Neural progenitor cell (in vitro differentiated cells): Measurements from ENCODE around the gene ADGRV1. TPM values are rescaled to one million over a fixed set of nuclear protein-coding genes. Genes with fewer than 3 reads are reported as not detected.

Experiments
- DNase-seq: peaks from one replicate; pipeline ENCODE4 v3.0.0-alpha.2; 2016; ENCODE audit warnings: low spot score
- H2AFZ ChIP-seq: fragments of 200-600 bp; sonication (generic); replicated peaks from 2 replicates; pipeline ENCODE4 v1.6.1; 2016; ENCODE audit warnings: antibody characterized with exemption
- H3F3A ChIP-seq: fragments of 200-600 bp; sonication (generic); 2 replicates; pipeline ENCODE4 v1.6.1; 2016; ENCODE audit warnings: antibody characterized with exemption, low read depth
- H3K27ac ChIP-seq: fragments of 200-600 bp; sonication (generic); 2 replicates; pipeline ENCODE4 v1.5.1; 2016; ENCODE audit warnings: mild to moderate bottlenecking
- H3K27me3 ChIP-seq: fragments of 200-600 bp; sonication (generic); 2 replicates; pipeline ENCODE4 v1.6.1; 2016; ENCODE audit warnings: mild to moderate bottlenecking, moderate library complexity
- H3K36me3 ChIP-seq: fragments of 200-600 bp; sonication (generic); 2 replicates; pipeline ENCODE4 v1.5.1; 2016
- H3K4me1 ChIP-seq: fragments of 200-600 bp; sonication (generic); 2 replicates; pipeline ENCODE4 v1.6.1; 2016; ENCODE audit warnings: mixed run types
- H3K4me2 ChIP-seq: fragments of 200-600 bp; sonication (generic); 2 replicates; pipeline ENCODE4 v1.6.1; 2016
- H3K4me3 ChIP-seq: fragments of 200-600 bp; sonication (generic); 2 replicates; pipeline ENCODE4 v1.5.1; 2016
- H3K79me2 ChIP-seq: fragments of 200-600 bp; sonication (generic); 2 replicates; pipeline ENCODE4 v1.6.1; 2016; ENCODE audit warnings: low read depth
- H3K9ac ChIP-seq: fragments of 200-600 bp; sonication (generic); 2 replicates; pipeline ENCODE4 v1.6.1; 2016
- H3K9me3 ChIP-seq: fragments of 200-600 bp; sonication (generic); 2 replicates; pipeline ENCODE4 v1.5.1; 2016; ENCODE audit warnings: low read depth
- H4K20me1 ChIP-seq: fragments of 200-600 bp; sonication (generic); 2 replicates; pipeline ENCODE4 v1.6.1; 2016; ENCODE audit warnings: low read depth
- H3K27ac Mint-ChIP-seq: 3 replicates; pipeline ENCODE4 v1.8.0; 2021; ENCODE audit warnings: mixed read lengths
- H3K27me3 Mint-ChIP-seq: 2 replicates; pipeline ENCODE4 v1.8.0; 2022; ENCODE audit warnings: low read depth, mild to moderate bottlenecking, inconsistent platforms, moderate library complexity, mixed read lengths; ENCODE audit not compliant: insufficient read depth
- H3K36me3 Mint-ChIP-seq: 3 replicates; pipeline ENCODE4 v1.8.0; 2021; ENCODE audit warnings: mixed read lengths
- H3K4me1 Mint-ChIP-seq: 3 replicates; pipeline ENCODE4 v1.8.0; 2021; ENCODE audit warnings: mixed read lengths
- H3K4me3 Mint-ChIP-seq: 3 replicates; pipeline ENCODE4 v1.8.0; 2021; ENCODE audit warnings: mild to moderate bottlenecking, moderate library complexity, mixed read lengths
- H3K9me3 Mint-ChIP-seq: 3 replicates; pipeline ENCODE4 v1.8.0; 2020; ENCODE audit warnings: mixed read lengths
- EZH2 ChIP-seq: fragments of 200-600 bp; sonication (generic); IDR thresholded peaks from 2 replicates; pipeline ENCODE4 v1.6.1; 2017; ENCODE audit warnings: antibody characterized with exemption, mild to moderate bottlenecking, moderate library complexity
- EZH2phosphoT487 ChIP-seq: fragments of 200-600 bp; sonication (generic); IDR thresholded peaks from 2 replicates; pipeline ENCODE4 v1.6.1; 2017; ENCODE audit warnings: antibody characterized with exemption
- total RNA-seq: library from RNA; depleted of rRNA; stranded (reverse); fragments of >200 nt; gene quantifications from 2 replicates; pipeline ENCODE4 v1.2.3, GENCODE V29; 2015; ENCODE audit warnings: low replicate concordance
- TF ChIP-seq, protein P1 (sequence below): fragments of 200-600 bp; sonication (generic); IDR thresholded peaks from 2 replicates; pipeline ENCODE4 v1.5.1; 2017; ENCODE audit warnings: antibody characterized with exemption, mild to moderate bottlenecking

ADGRV1 gene
- total RNA-seq, 1 donor from 2014 or later: 151 TPM

DNA sequence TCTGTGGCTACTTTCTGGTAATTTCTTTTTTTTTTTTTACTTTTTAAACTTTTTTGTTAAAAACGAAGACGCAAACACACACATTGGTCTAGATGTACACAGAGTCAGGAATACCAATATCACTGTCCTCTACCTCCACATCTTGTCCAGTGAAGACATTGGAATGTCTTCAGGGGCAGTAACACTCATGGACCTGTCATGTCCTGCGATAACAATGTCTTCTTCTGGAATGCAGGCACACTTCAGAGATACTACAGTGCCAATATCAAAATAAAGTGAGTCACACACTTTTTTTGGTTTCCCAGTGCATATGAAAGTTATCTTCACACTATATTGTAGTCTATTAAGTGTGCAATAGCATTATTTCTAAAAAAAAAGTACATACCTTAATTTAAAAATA is 648.7 kb downstream of the ADGRV1 start:
- no peak overlapping the region for H3K4me3 Mint-ChIP-seq

DNA sequence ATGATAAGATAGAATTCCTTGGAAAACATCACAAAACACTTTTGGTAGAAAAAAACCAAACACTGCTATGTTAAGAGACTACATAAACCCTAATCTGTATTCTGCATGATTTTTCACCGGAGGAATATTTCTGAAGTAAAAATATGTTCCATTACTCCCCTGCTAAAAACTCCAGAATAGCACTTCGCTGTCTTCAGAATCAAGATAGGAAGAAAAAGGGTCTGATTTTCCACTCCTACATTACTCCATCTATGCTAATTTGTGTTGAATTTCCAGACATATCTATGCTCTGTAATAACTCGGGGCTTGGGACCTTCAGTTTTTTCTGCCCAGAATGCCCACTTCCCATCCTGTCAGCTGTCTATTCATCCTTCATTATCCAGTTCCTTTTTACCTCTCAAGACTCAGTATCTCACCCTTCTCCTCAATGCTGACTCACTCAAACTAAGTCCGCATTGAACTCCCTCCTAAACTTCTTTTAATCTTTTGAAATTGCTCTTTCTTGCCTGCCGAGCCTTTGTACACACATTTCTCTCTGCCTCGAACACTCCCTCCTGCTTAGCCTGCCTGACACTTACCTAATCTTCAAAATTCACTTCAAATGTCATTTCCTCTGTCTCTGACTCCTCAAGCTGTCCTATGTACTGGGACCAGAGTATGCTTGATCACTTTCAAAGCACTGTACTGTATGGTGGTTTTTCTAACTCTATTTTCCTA is 653.6 kb downstream of the ADGRV1 start:
- H3K4me2 ChIP-seq: peak overlapping the region; percentile 36
- no peaks in the 10 kb centered on the region for H4K20me1 ChIP-seq
- no peaks in the 10 kb centered on the region for H3K79me2 ChIP-seq
- no peaks in the 10 kb centered on the region for H3K9me3 ChIP-seq
- peaks cover 10% of the 10 kb centered on the region for H3F3A ChIP-seq
- Mint-ChIP-seq H3K36me3 (peaks cover 4% of the 10 kb centered on the region), H3K9me3 (peaks cover 2% of the 10 kb centered on the region), H3K27me3 (no peaks in the 10 kb centered on the region), H3K27ac (no peak overlapping the region), H3K4me1 (peaks cover 6% of the 10 kb centered on the region), H3K4me3 (no peak overlapping the region)
- H3K4me1 ChIP-seq: peaks cover 20% of the 10 kb centered on the region
- no peaks in the 10 kb centered on the region for H3K27me3 ChIP-seq
- H2AFZ ChIP-seq: no peak overlapping the region
- no peaks in the 10 kb centered on the region for H3K36me3 ChIP-seq
- TF ChIP-seq EZH2phosphoT487: no peak
- no peak for TF ChIP-seq EZH2
- TF ChIP-seq, protein P1, sequence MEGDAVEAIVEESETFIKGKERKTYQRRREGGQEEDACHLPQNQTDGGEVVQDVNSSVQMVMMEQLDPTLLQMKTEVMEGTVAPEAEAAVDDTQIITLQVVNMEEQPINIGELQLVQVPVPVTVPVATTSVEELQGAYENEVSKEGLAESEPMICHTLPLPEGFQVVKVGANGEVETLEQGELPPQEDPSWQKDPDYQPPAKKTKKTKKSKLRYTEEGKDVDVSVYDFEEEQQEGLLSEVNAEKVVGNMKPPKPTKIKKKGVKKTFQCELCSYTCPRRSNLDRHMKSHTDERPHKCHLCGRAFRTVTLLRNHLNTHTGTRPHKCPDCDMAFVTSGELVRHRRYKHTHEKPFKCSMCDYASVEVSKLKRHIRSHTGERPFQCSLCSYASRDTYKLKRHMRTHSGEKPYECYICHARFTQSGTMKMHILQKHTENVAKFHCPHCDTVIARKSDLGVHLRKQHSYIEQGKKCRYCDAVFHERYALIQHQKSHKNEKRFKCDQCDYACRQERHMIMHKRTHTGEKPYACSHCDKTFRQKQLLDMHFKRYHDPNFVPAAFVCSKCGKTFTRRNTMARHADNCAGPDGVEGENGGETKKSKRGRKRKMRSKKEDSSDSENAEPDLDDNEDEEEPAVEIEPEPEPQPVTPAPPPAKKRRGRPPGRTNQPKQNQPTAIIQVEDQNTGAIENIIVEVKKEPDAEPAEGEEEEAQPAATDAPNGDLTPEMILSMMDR: no peak
- H3K27ac ChIP-seq: no peak overlapping the region
- no peak overlapping the region for H3K4me3 ChIP-seq
- H3K9ac ChIP-seq: no peak overlapping the region
- DNase-seq: no peak

More for the DNA sequence above, 648.7 kb downstream of the ADGRV1 start:
- no peaks in the 10 kb centered on the region for H4K20me1 ChIP-seq
- peaks cover 6% of the 10 kb centered on the region for H3F3A ChIP-seq
- H3K79me2 ChIP-seq: no peaks in the 10 kb centered on the region
- no peaks in the 10 kb centered on the region for H3K9me3 ChIP-seq
- no peak overlapping the region for H2AFZ ChIP-seq
- Mint-ChIP-seq H3K9me3 (peaks cover 6% of the 10 kb centered on the region), H3K27ac (no peak overlapping the region), H3K4me1 (no peaks in the 10 kb centered on the region), H3K27me3 (no peaks in the 10 kb centered on the region), H3K36me3 (peaks cover 2% of the 10 kb centered on the region)
- H3K27ac ChIP-seq: no peak overlapping the region
- DNase-seq: no peak
- peaks cover 13% of the 10 kb centered on the region for H3K4me1 ChIP-seq
- no peaks in the 10 kb centered on the region for H3K27me3 ChIP-seq
- no peak overlapping the region for H3K4me2 ChIP-seq
- no peaks in the 10 kb centered on the region for H3K36me3 ChIP-seq
- no peak overlapping the region for H3K4me3 ChIP-seq
- no peak for TF ChIP-seq EZH2
- TF ChIP-seq, protein P1: no peak
- TF ChIP-seq EZH2phosphoT487: no peak
- no peak overlapping the region for H3K9ac ChIP-seq

DNA sequence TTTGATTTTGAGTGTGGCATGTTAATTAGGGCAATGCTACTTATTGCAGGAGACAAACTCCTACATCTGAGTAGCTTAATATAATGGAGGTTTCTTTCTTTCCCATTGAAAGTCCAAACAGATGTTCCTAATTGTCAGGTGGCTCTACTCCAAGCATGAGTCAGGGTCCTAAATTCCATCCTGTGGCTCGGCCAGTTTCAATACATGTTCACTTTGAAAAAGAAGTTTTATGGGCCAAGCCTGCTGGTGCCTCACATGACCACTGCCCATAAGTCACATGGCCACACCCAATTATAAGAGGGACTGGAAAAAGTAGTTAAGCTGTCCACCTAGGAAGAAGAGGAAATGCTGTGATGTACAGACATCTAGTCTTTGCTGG is 654.1 kb downstream of the ADGRV1 start:
- H3F3A ChIP-seq: peaks cover 10% of the 10 kb centered on the region
- no peaks in the 10 kb centered on the region for H4K20me1 ChIP-seq
- H3K9me3 ChIP-seq: no peaks in the 10 kb centered on the region
- H3K4me1 ChIP-seq: peaks cover 20% of the 10 kb centered on the region
- Mint-ChIP-seq H3K27me3 (no peaks in the 10 kb centered on the region), H3K9me3 (peaks cover 2% of the 10 kb centered on the region), H3K27ac (no peak overlapping the region), H3K4me3 (no peak overlapping the region), H3K36me3 (peaks cover 4% of the 10 kb centered on the region), H3K4me1 (peaks cover 6% of the 10 kb centered on the region)
- H3K27ac ChIP-seq: no peak overlapping the region
- TF ChIP-seq EZH2phosphoT487: no peak
- TF ChIP-seq EZH2: no peak
- TF ChIP-seq, protein P1: no peak
- H3K79me2 ChIP-seq: no peaks in the 10 kb centered on the region
- no peak for DNase-seq
- peak overlapping the region; percentile 36 for H3K4me2 ChIP-seq
- no peak overlapping the region for H3K9ac ChIP-seq
- H3K36me3 ChIP-seq: no peaks in the 10 kb centered on the region
- no peak overlapping the region for H2AFZ ChIP-seq
- no peaks in the 10 kb centered on the region for H3K27me3 ChIP-seq
- H3K4me3 ChIP-seq: no peak overlapping the region

Other genes with a start within 250 kb of the ADGRV1 start
- gene CETN3, start 149.0 kb upstream of the ADGRV1 start, total RNA-seq: 73.2 and 172 TPM in 2 replicates
- gene MBLAC2, start 84.0 kb upstream of the ADGRV1 start, total RNA-seq: 5.1 and 5.7 TPM in 2 replicates
- 4.4 and 8.4 TPM in 2 replicates for gene POLR3G, start 83.9 kb upstream of the ADGRV1 start, total RNA-seq
- gene LYSMD3, start 29.2 kb upstream of the ADGRV1 start, total RNA-seq: 8.2 and 16.3 TPM in 2 replicates